Smooth muscle cell (in vitro differentiated cells): ENCODE data around the gene PSMD12. TPM values are rescaled to one million over a fixed set of nuclear protein-coding genes. Genes with fewer than 3 reads are reported as not detected.
"Not testable (repeated sequence)": the region's sequence is repeated elsewhere in the genome, so short reads cannot be mapped to it uniquely, and the experiment has no call there.

Experiments
- DNase-seq: peaks from one replicate; lab custom pipeline; 2025; ENCODE audit not compliant: unreplicated experiment; lab: John Stamatoyannopoulos, UW
- H2AFZ ChIP-seq: fragments of 200-600 bp; sonication (generic); 2 replicates; pipeline ENCODE4 v1.6.0; 2016; ENCODE audit warnings: antibody characterized with exemption, low read depth, mild to moderate bottlenecking
- H3F3A ChIP-seq: fragments of 200-600 bp; sonication (generic); 2 replicates; pipeline ENCODE4 v1.6.0; 2017; ENCODE audit warnings: antibody characterized with exemption, low read depth
- H3K27ac ChIP-seq: fragments of 200-600 bp; sonication (generic); 2 replicates; pipeline ENCODE4 v1.5.1; 2016; ENCODE audit warnings: low read depth, mild to moderate bottlenecking
- H3K27me3 ChIP-seq: fragments of 200-600 bp; sonication (generic); 2 replicates; pipeline ENCODE4 v1.6.1; 2016; ENCODE audit warnings: low read depth, mild to moderate bottlenecking
- H3K36me3 ChIP-seq: fragments of 200-600 bp; sonication (generic); 2 replicates; pipeline ENCODE4 v1.5.1; 2016; ENCODE audit warnings: low read depth
- H3K4me1 ChIP-seq: fragments of 200-600 bp; sonication (generic); 2 replicates; pipeline ENCODE4 v1.5.1; 2016; ENCODE audit warnings: low read depth
- H3K4me2 ChIP-seq: fragments of 200-600 bp; sonication (generic); 2 replicates; pipeline ENCODE4 v1.6.0; 2016; ENCODE audit warnings: mild to moderate bottlenecking
- H3K4me3 ChIP-seq: fragments of 200-600 bp; sonication (generic); 2 replicates; pipeline ENCODE4 v1.5.1; 2016; ENCODE audit warnings: mild to moderate bottlenecking
- H3K79me2 ChIP-seq: fragments of 200-600 bp; sonication (generic); 2 replicates; pipeline ENCODE4 v1.6.0; 2016; ENCODE audit warnings: low read depth, mild to moderate bottlenecking
- H3K9ac ChIP-seq: fragments of 200-600 bp; sonication (generic); 2 replicates; pipeline ENCODE4 v1.6.0; 2016; ENCODE audit warnings: low read depth
- H3K9me3 ChIP-seq: fragments of 200-600 bp; sonication (generic); replicated peaks from 2 replicates; pipeline ENCODE4 v1.5.1; 2016; ENCODE audit warnings: low read depth
- H4K20me1 ChIP-seq: fragments of 200-600 bp; sonication (generic); 2 replicates; pipeline ENCODE4 v1.6.0; 2016; ENCODE audit warnings: low read depth
- WGBS: methylation state at CpG from one replicate; pipeline ENCODE4 v1.1.7; 2016; ENCODE audit warnings: low lambda C conversion rate; 5-methylcytosine and 5-hydroxymethylcytosine counted together
- polyA plus RNA-seq: library from polyadenylated mRNA; unstranded; fragments of >200 nt; fragmentation: Nextera tagmentation; extraction: Ambion mirVana; gene quantifications from 2 replicates; pipeline ENCODE4 v1.2.1, GENCODE V29; 2016
- total RNA-seq: library from RNA; depleted of rRNA; stranded (reverse); fragments of >200 nt; gene quantifications from 2 replicates; pipeline ENCODE4 v1.2.3, GENCODE V29; 2014
- TF ChIP-seq, protein P1 (sequence below): fragments of 200-600 bp; sonication (generic); IDR thresholded peaks from 2 replicates; pipeline ENCODE4 v1.5.1; 2017; ENCODE audit warnings: borderline replicate concordance, mild to moderate bottlenecking, antibody characterized with exemption; ENCODE audit not compliant: insufficient read depth, poor library complexity, severe bottlenecking

Gene PSMD12
- total and polyA plus RNA-seq, 2 experiments from 2014 or later, result 34.7 to 51.7 TPM

GRCh38 chr17:67411397-67411796, 45.0 kb upstream of the PSMD12 start:
- no peak for DNase-seq
- Histone ChIP-seq H3K27ac (no peak overlapping the region), H2AFZ (no peak overlapping the region), H3K79me2 (peaks cover 11% of the 10 kb centered on the region), H3K4me1 (no peaks in the 10 kb centered on the region), H3K27me3 (no peaks in the 10 kb centered on the region), H3K9me3 (no peaks in the 10 kb centered on the region), H3K4me3 (no peak overlapping the region), H3K9ac (no peak overlapping the region), H3F3A (no peaks in the 10 kb centered on the region), H4K20me1 (no peaks in the 10 kb centered on the region), H3K4me2 (no peak overlapping the region), H3K36me3 (no peaks in the 10 kb centered on the region)
- TF ChIP-seq, protein P1, sequence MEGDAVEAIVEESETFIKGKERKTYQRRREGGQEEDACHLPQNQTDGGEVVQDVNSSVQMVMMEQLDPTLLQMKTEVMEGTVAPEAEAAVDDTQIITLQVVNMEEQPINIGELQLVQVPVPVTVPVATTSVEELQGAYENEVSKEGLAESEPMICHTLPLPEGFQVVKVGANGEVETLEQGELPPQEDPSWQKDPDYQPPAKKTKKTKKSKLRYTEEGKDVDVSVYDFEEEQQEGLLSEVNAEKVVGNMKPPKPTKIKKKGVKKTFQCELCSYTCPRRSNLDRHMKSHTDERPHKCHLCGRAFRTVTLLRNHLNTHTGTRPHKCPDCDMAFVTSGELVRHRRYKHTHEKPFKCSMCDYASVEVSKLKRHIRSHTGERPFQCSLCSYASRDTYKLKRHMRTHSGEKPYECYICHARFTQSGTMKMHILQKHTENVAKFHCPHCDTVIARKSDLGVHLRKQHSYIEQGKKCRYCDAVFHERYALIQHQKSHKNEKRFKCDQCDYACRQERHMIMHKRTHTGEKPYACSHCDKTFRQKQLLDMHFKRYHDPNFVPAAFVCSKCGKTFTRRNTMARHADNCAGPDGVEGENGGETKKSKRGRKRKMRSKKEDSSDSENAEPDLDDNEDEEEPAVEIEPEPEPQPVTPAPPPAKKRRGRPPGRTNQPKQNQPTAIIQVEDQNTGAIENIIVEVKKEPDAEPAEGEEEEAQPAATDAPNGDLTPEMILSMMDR, result no peak
- 95% methylated on average over 4 of the region's 4 CpGs for WGBS

DNA sequence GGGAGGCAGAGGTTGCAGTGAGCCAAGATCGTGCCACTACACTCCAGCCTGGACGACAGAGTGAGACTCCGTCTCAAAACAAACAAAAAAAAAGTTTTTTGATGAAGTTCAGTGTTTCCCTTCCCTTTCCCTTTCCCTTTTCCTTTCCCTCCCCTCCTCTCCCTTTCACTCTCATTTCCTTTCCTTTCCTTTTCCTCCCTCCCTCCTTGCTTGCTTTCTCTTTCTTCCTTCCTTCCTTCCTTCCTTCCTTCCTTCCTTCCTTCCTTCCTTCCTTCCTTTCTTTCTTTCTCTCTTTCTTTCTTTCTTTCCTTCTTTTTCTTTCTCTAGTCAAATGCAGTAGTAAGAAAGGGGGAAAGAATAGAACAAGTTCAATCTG, 42.1 kb upstream of the PSMD12 start:
- H3K27me3 ChIP-seq, H4K20me1 ChIP-seq, H3K4me2 ChIP-seq, H3K36me3 ChIP-seq, DNase-seq, H3K27ac ChIP-seq, H3K9me3 ChIP-seq, H2AFZ ChIP-seq, H3F3A ChIP-seq, H3K9ac ChIP-seq, H3K4me1 ChIP-seq, H3K4me3 ChIP-seq: not testable (repeated sequence)
- peaks cover 26% of the 10 kb centered on the region for H3K79me2 ChIP-seq
- WGBS, result 81% methylated on average over 3 of the region's 3 CpGs

DNA sequence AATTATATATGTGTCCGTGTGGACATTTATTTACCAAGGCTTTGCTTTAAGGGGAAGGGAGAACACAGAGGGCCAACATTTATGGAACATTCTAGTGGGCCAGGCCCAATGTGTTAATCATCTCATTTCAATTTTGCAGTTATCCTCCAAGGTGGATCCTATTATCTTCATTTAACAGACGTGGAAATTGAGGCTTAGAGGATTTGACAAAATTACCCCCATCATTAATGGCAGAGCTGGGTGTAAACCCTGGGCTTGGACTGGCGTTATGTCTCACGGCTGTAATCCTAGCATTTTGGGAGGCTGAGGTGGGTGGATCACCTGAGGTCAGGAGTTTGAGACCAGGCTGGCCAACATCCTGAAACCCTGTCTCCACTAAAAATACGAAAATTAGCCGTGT, 37.1 kb upstream of the PSMD12 start:
- WGBS, result 80% methylated on average over 6 of the region's 6 CpGs
- Histone ChIP-seq H3K4me1 (no peaks in the 10 kb centered on the region), H4K20me1 (peaks cover 4% of the 10 kb centered on the region), H2AFZ (no peak overlapping the region), H3K36me3 (no peaks in the 10 kb centered on the region), H3K4me2 (no peak overlapping the region), H3F3A (no peaks in the 10 kb centered on the region), H3K27me3 (no peaks in the 10 kb centered on the region), H3K9me3 (no peaks in the 10 kb centered on the region), H3K4me3 (no peak overlapping the region), H3K27ac (no peak overlapping the region), H3K79me2 (peaks cover 46% of the 10 kb centered on the region), H3K9ac (no peak overlapping the region)
- no peak for DNase-seq
- TF ChIP-seq, protein P1, result no peak

DNA sequence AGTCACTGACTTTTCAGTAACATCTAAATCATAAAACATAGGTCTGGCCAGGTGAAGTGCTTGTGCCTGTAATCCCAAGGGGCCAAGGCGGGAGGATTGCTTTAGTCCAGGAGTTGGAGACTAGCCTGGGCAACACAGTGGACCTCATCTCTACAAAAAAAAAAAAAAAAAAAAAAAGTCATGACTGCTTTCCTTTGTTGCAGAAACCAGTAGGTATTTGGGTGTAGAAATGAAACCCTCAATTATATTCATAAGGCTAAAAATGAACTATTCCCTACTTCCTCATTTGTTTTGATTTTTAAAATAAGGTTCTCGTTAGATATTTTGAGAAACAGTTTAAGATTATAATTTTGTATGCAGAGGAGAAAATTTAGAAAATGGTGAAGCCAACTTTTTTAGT, 36.7 kb upstream of the PSMD12 start:
- Histone ChIP-seq H3K79me2 (peaks cover 43% of the 10 kb centered on the region), H3K36me3 (no peaks in the 10 kb centered on the region), H3K9ac (no peak overlapping the region), H3K4me3 (no peak overlapping the region), H3K27ac (no peak overlapping the region), H3K9me3 (no peaks in the 10 kb centered on the region), H3K4me2 (no peak overlapping the region), H4K20me1 (peaks cover 4% of the 10 kb centered on the region), H3K27me3 (no peaks in the 10 kb centered on the region), H2AFZ (no peak overlapping the region), H3F3A (no peaks in the 10 kb centered on the region), H3K4me1 (no peaks in the 10 kb centered on the region)
- no peak for DNase-seq
- TF ChIP-seq, protein P1, result no peak
- 98% methylated on average over 2 of the region's 2 CpGs for WGBS
